ENCODE measurements around the gene PSTPIP2.
"Not testable (repeated sequence)": the region's sequence is repeated elsewhere in the genome, so short reads cannot be mapped to it uniquely, and the experiment has no call there.

The PSTPIP2 gene

GRCh38 chr18:45976974-45977373 is 95.1 kb downstream of the PSTPIP2 start:
- no peak for DNase-seq

DNA sequence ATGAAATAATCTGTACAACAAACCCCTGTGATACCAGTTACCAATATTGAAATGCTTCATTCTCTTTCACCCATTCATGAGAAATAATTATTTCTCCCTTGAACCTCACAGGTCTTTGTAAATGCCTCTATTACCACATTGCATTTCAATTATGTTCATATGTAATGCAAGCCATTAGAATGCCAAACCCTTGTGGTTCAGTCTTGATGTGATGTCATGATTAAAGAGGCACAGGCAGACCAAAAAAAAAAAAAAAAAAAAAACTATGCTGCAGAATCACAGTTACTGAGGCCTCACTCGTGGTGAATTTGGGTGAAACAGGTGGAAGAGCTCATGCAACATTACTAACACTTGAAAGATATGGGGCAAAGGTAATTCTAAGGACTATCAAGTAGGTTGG is 95.5 kb downstream of the PSTPIP2 start:
- DNase-seq: no peak

DNA sequence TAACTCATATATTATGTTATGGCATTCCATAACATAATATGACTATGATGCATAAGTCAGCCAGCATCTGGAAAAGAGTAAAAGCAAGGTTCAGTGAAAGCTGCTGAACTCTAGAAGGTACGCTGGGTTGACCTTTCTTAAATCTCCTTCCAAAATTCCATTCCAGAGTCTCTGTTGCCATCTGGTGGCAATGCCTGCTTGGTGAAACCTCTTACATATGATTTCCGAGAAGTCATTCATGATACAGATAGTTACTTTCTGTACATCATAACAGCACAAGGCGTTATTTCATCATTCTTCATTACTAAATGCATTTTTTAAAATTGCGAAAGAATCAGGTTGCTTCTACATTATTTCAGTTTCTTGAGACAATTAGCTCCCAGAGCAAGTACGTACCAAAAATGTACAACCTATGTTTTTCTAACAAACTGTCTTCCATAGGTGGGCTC is 97.9 kb downstream of the PSTPIP2 start:
- DNase-seq: peak in 1 of 2 experiments; percentile 26

GRCh38 chr18:45967007-45967706 is 104.9 kb downstream of the PSTPIP2 start, which contains the start of gene EPG5:
Gene EPG5 (minus strand): TSS chr18:45967329. CDS start chr18:45967239, 90 bp downstream.
- peak; percentile 80 to 90 for DNase-seq

DNA sequence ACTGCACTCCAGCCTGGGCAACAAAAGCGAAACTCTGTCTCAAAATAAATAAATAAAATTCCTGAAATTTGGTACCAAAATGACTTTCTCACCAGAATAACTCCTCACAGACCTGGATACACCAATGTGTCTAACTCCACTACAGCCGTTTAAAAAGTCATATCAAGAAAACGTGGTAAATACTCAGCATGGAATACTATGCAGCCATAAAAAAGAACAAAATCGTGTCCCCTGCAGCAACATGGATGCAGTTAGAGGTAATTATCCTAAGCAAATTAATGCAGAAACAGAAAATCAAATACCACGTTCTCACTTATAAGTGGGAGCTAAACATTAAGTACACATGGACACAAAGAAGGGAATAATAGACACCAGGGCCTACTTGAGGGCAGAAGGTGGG is 107.1 kb downstream of the PSTPIP2 start:
- not testable (repeated sequence) for DNase-seq

DNA sequence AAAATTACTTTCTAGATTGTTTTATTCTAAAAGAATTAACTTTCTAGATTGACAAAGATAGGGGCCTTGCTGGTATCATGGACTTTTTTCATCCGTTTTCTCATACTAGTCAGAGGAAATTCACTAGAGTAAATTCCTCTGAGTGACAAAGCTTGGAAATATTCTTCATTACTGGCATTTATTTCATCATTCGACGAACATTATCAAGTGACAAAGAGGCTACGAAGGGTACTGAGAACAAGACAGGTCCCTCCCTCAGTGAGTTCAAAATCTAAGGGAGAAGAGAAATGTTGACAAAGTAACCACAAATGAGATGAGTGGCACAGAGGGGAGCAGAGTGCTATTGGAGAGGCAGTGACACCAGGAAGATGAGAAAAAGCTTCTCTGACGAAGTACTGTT is 109.2 kb downstream of the PSTPIP2 start:
- no peak for DNase-seq

DNA sequence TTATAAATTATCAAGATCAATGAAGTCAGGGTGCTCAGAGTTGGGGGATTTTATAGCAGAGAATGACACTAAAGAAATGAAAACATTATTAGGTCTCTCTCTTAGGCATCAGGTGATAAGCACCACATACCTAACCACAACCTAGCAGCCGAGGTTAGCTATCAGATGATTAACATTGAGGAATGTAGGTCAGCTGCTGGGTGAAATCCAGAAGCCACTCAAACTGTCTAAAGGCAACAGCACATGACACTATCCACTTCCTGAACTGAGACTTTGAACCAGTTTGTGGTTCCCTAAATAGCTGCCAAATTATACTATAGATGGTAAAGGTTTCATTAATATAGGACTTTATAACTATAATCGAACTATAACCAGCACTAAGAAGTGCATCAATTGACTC is 109.6 kb downstream of the PSTPIP2 start:
- DNase-seq: no peak

GRCh38 chr18:45959484-45959883 is 112.6 kb downstream of the PSTPIP2 start:
- not testable (repeated sequence) for DNase-seq

DNA sequence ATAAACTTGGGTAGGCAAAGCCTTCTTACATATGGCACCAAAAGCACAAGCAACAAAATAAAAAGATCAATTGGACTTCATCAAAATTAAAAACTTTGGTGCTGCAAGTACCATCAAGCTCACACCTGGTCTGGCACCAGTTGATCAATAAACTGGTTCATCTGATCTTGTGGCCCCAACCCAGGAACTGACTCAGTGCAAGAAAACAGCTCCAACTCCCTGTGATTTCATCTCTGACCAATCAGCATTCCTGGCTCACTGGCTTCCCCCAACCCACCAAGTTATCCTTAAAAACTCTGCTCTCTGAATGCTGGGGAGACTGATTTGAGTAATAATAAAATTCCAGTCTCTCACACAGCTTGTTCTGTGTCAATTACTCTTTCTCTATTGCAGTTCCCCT is 113.3 kb downstream of the PSTPIP2 start:
- no peak for DNase-seq

DNA sequence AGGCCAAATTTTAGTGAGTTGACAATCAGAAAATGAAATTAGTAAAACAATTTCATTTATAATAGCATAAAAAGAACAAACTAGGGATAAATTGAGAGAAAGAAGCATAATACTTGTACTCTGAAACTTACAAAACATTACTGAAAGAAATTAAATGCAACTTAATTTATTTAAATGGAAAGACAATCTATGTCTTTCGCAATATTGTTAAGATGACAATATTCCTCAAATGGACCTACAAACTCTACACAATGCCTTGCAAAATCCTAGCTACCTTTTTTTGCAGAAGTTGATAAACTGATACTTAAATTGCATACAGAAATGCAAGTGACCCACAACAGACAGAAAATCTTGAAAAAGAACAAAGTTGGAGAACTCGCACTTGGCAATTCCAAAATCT is 114.0 kb downstream of the PSTPIP2 start:
- no peak for DNase-seq

- no peak for DNase-seq
Observed at GRCh38 chr18:45957100-45957499, 115.0 kb downstream of the PSTPIP2 start.

DNA sequence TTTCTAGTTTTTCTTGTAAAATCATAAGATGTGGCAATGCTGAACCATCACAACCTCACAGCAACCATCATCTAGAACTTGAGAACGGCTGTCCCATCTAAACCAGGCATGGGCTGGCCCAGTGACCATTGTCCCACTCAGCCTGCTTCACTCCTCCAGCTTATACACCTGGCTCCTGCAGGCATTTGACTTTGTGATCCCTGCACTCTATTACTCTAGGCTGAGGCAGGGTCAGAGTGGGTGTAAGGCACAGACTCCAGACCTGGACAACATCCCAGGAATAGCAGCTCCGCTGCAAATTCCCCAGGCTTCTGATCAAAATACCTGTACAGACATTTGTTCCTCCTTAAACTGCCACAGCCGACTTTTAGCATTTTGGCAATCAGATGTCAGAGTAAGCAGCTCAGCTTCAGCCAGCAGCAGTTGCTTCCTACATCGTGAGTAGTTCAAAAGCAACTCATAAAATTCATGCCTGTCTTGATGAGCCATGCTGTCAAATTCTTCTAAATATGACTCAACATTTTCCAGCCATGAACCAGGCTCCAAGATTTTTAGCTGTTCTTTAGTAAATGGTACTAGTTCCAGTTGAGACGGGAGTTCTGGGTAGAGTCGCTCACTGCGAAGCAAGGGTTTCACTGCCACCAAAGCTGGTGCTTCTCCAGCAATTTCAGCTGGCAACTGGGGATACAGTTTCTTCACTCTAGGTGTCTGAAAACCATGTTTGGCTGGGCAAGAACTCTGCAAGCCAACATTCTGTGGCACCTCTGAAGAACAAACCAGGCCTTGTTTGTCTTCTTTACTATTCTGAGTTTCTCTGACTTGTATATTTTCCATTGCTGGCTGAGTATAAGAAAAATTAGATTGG is 117.8 kb downstream of the PSTPIP2 start:
- DNase-seq: no peak

GRCh38 chr18:45951016-45951714 is 120.9 kb downstream of the PSTPIP2 start:
- DNase-seq: no peak

DNA sequence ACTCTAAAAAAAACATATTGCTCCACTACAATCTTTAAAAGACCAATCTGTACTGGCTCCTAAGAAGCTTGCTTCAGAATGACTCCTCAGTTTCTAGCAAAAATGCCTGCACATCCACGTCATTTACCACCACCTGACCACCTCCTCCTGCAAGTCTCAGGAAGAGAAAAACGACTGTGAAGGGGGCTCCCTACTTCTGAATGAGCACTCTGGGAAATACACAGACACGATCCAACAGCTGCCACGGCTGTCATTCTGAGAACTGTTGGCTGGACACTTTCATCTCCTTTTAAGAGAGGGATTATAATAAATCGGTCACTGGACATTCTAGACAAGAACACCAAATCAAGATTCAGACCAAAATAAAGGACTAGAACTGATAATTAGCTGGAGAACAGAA is 126.4 kb downstream of the PSTPIP2 start:
- no peak for DNase-seq

DNA sequence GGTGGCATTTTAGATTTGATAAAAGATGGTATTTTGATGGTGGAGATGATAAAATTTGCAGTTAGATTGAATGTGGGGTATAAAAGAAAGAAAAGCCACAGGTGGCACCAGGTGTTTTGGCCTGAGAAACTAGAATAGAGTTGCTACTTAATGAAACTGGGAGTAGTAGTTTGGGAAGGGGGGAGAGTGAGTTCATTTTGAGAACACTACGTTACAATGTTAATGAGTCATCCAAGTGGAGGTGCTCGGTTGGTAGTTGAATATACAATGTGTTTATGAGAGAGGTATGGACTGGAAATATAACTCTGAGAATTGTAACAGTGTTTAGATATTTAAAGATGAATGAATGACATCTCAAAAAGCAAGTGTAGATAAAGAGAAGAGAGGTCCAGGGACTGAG is 131.3 kb downstream of the PSTPIP2 start:
- no peak for DNase-seq

GRCh38 chr18:45939236-45939635 is 132.8 kb downstream of the PSTPIP2 start:
- no peak for DNase-seq

DNA sequence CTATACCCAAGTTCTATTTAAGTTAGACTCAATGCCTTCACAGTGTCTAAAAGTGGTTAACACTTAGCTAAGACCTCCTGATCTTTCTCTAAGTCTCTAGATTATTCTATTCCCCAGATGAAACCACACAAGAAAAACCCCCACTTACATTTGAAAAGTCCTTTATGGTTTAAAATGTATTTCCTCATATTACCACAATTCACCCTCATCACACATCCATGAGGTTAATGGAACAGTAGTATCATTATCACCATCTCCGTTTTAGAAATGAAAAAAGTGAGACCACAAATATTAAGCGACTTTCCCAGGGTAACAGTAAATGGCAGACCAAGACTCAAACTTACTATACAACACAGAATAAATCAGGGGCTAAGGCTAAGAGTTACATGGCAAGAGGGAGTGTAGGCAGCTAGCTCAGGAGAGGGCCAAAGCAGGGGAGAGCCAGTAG is 133.5 kb downstream of the PSTPIP2 start:
- DNase-seq: no peak

- no peak for DNase-seq
Observed at GRCh38 chr18:45935591-45936335, 136.3 kb downstream of the PSTPIP2 start.

Data from NCI-H187 (cell line).